HepG2 (cell line): Measurements from ENCODE around the gene RNF13. TPM values are rescaled to one million over a fixed set of nuclear protein-coding genes. Genes with fewer than 3 reads are reported as not detected.

Experiments
- ATAC-seq: fragments of 200-7000 bp; cut with Tn5 transposase; 3 replicates; pipeline ENCODE4 v1.9.1; 2020; ENCODE audit warnings: mild to moderate bottlenecking, moderate library complexity
- BruUV-seq: library from RNA; stranded (reverse); fragments of 400-500 nt; replicated peaks from 2 replicates; lab custom pipeline; 2021; lab: Mats Ljungman, UMichigan
- CTCF ChIA-PET: fragments of 300-600 bp; formaldehyde crosslinking; extraction: SDS; loops from one replicate; lab custom pipeline; 2021; ENCODE audit warnings: low total read pairs, inconsistent platforms, low intra/inter-chr PET ratio; lab: Yijun Ruan, JAX
- POLR2A ChIA-PET: fragments of 350-600 bp; sonication (Branson Sonifier 250); formaldehyde crosslinking; loops from one replicate; lab custom pipeline; 2020; ENCODE audit warnings: antibody characterized with exemption, inconsistent platforms; lab: Yijun Ruan, JAX
- DNase-seq: peaks from one replicate; pipeline ENCODE4 v3.0.0-alpha.2; 2015; ENCODE audit warnings: low spot score
- FAIRE-seq: peaks from 3 replicates; lab custom pipeline; 2011; peaks lifted over from hg19 to GRCh38; lab: Jason Lieb, UNC
- H2AFZ ChIP-seq: one replicate; pipeline ENCODE4 v1.6.1; 2011; ENCODE audit warnings: low read length, inconsistent platforms
- H3K27ac ChIP-seq: fragments of 300-600 bp; 3 replicates; pipeline ENCODE4 v1.8.0; 2011; ENCODE audit warnings: mixed run types, mild to moderate bottlenecking, mixed read lengths, low read length, inconsistent platforms; ENCODE audit not compliant: insufficient read depth; ENCODE audit errors: extremely low read length
- H3K27me3 ChIP-seq, 2 experiments: fragments of 200-600 bp in 1 of 2; 2 replicates in 1 of 2; 3 replicates in 1 of 2; pipeline versions ENCODE4 v1.6.0 to v1.8.0; 2011; ENCODE audit warnings: low read length in 2 of 2, mild to moderate bottlenecking in 2 of 2, moderate library complexity in 2 of 2, inconsistent platforms in 1 of 2; ENCODE audit not compliant: insufficient read depth in 2 of 2, control insufficient read depth in 1 of 2
- H3K36me3 ChIP-seq, 2 experiments: fragments of 200-600 bp in 1 of 2; replicated peaks in 1 of 2; 2 replicates in 1 of 2; 3 replicates in 1 of 2; pipeline versions ENCODE4 v1.5.1 to v1.8.0; 2011; ENCODE audit warnings: low read length in 2 of 2, inconsistent platforms in 1 of 2; ENCODE audit not compliant: insufficient read depth in 2 of 2, control insufficient read depth in 1 of 2
- H3K4me1 ChIP-seq: 2 replicates; pipeline ENCODE4 v1.5.1; 2012; ENCODE audit warnings: low read length, inconsistent platforms; ENCODE audit not compliant: insufficient read depth
- H3K4me2 ChIP-seq: 2 replicates; pipeline ENCODE4 v1.6.0; 2011; ENCODE audit warnings: low read depth, low read length, inconsistent platforms
- H3K4me3 ChIP-seq, 3 experiments: fragments of 200-600 bp in 1 of 3; sonication (generic), shearing (Covaris generic) in 1 of 3; replicated peaks in 1 of 3; 2 replicates each; pipeline ENCODE4 v1.5.1; 2011 to 2016; ENCODE audit warnings: low read length in 3 of 3, inconsistent platforms in 2 of 3, low read depth in 2 of 3, mild to moderate bottlenecking in 2 of 3, control low read depth in 1 of 3, mixed read lengths in 1 of 3; ENCODE audit not compliant: insufficient read depth in 1 of 3
- H3K79me2 ChIP-seq: one replicate; pipeline ENCODE4 v1.6.1; 2011; ENCODE audit warnings: low read length, inconsistent platforms; ENCODE audit not compliant: insufficient read depth
- H3K9ac ChIP-seq: 2 replicates; pipeline ENCODE4 v1.6.0; 2011; ENCODE audit warnings: mild to moderate bottlenecking, low read depth, low read length, inconsistent platforms; ENCODE audit not compliant: insufficient read depth
- H3K9me3 ChIP-seq: 2 replicates; pipeline ENCODE4 v1.5.1; 2012; ENCODE audit warnings: mild to moderate bottlenecking, low read length
- H4K20me1 ChIP-seq: 2 replicates; pipeline ENCODE4 v1.6.0; 2011; ENCODE audit warnings: inconsistent platforms, mild to moderate bottlenecking, low read length, moderate library complexity; ENCODE audit not compliant: insufficient read depth
- GTF2F1 ChIP-seq: fragments of 150-350 bp; IDR thresholded peaks from 2 replicates; pipeline ENCODE4 v1.6.1; 2014; ENCODE audit warnings: low read length
- PCBP2 ChIP-seq: fragments of 200-400 bp; formaldehyde crosslinking; optimal IDR thresholded peaks from 2 replicates; pipeline ENCODE3; 2018; ENCODE audit warnings: low read length, low read depth; ENCODE audit not compliant: poor library complexity, severe bottlenecking
- TCF7L2 ChIP-seq: IDR thresholded peaks from 2 replicates; pipeline ENCODE4 v1.6.1; 2011; ENCODE audit warnings: mild to moderate bottlenecking, low read depth, low read length, moderate library complexity
- ZBTB7A ChIP-seq: sonication (generic); formaldehyde crosslinking; IDR thresholded peaks from 2 replicates; pipeline ENCODE4 v1.8.0; 2022; ENCODE audit warnings: mild to moderate bottlenecking, missing genetic modification reagents
- ZMAT3 ChIP-seq: sonication (generic); formaldehyde crosslinking; conservative IDR thresholded peaks from 2 replicates; pipeline ENCODE4 v1.7.0; 2021; ENCODE audit warnings: missing genetic modification reagents
- ZMYM4 ChIP-seq: sonication (generic); formaldehyde crosslinking; IDR thresholded peaks from 2 replicates; pipeline ENCODE4 v1.8.1; 2023; ENCODE audit warnings: mild to moderate bottlenecking, missing genetic modification reagents
- ZNF382 ChIP-seq: sonication (generic); formaldehyde crosslinking; IDR thresholded peaks from 2 replicates; pipeline ENCODE4 v1.5.0; 2020; ENCODE audit warnings: missing genetic modification reagents, mild to moderate bottlenecking, borderline replicate concordance
- ZNF615 ChIP-seq: sonication (generic); formaldehyde crosslinking; IDR thresholded peaks from 2 replicates; pipeline ENCODE4 v1.5.0; 2020; ENCODE audit warnings: mild to moderate bottlenecking, missing genetic modification reagents, borderline replicate concordance
- WGBS: methylation state at CpG from one replicate; pipeline ENCODE4 v1.1.6; 2017; ENCODE audit warnings: low lambda C conversion rate; 5-methylcytosine and 5-hydroxymethylcytosine counted together
- in situ Hi-C: cut with HindIII; loops from 2 replicates; pipeline ENCODE4 v1.10.0; 2017; ENCODE audit warnings: low pct_unique_long_range_greater_than_20kb; ENCODE audit not compliant: extremely low pct_ligation_motif_present
- intact Hi-C: fragments of 100-400 bp; cut with micrococcal nuclease; formaldehyde crosslinking; loops from one replicate; pipeline ENCODE4 v1.10.0; 2022; ENCODE audit not compliant: unreplicated experiment
- polyA plus RNA-seq, 8 experiments: library from polyadenylated mRNA; depleted of rRNA in 3 of 8; stranded (reverse) in 7 of 8; unstranded in 1 of 8; fragments of >200 nt; fragmentation: Illumina TruSeq in 4 of 8; extraction: Trizol in 4 of 8; gene quantifications; 2 replicates each; pipeline versions ENCODE4 v1.2.1 to v1.2.3, GENCODE V29; 2011 to 2016; ENCODE audit warnings: low read depth in 4 of 8, missing spikeins in 1 of 8, mixed read lengths in 1 of 8; ENCODE audit not compliant: insufficient read depth in 1 of 8
- total RNA-seq, 5 experiments: library from RNA; depleted of rRNA; stranded (reverse); fragments of >200 nt; fragmentation: Illumina TruSeq; extraction: Trizol; gene quantifications; 2 replicates each; pipeline ENCODE4 v1.2.3, GENCODE V29; 2016; ENCODE audit warnings: low read depth in 1 of 5
- TF ChIP-seq, protein P1 (sequence below): sonication (generic); formaldehyde crosslinking; IDR thresholded peaks from 2 replicates; pipeline ENCODE4 v1.4.0; 2020; ENCODE audit warnings: mild to moderate bottlenecking, missing genetic modification reagents

The RNF13 gene
- total and polyA plus RNA-seq, 2 of the 13 experiments (the other 11 are each of a cell fraction or from before 2014, with no cell fraction given), result 39.8 to 46.0 TPM

DNA sequence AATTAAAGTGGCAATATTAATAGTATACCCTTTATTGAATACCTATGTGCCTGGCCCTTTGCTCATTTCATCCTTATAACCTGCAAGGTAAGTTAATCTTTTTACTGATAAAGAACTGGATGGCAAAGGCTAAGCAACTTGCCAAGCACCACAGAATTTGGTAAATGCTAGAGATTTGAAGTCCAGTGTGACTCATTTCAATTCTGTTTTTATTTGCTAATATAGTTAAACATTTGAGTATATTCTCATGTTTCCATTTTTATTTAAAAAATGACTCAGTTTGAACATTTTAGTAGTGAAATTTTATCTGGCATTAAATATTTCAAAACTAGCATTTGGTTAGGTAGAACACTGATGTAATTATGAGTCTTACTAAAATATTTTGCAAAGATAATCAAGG is 146.4 kb downstream of the RNF13 start (continued):
- TF ChIP-seq ZNF382 (CRISPR knock-in tag) (no peak), ZNF615 (CRISPR knock-in tag) (no peak), TCF7L2 (no peak), ZMYM4 (no peak), PCBP2 (no peak)

DNA sequence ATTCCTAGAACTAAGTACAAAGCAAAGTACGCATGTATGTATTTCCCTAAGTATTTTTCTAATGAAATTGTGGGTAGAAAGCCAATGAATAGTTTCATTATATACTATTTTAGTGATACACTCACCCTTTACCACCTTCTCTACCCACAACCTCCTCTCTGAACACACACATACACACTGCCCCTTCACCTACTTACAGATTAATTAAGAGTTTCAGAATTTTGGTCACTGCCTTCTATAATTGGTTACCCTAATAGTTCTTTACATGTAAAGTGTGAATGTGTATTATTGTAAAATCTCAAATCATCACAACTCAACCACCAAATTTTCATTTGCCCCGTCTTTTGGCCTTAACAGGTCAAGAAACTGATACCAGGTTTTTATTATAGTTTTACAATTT is 150.5 kb downstream of the RNF13 start:
- H3K36me3 ChIP-seq, result peaks cover 5 to 37% of the 10 kb centered on the region in 2 experiments; a peak in 4 of 5 replicates
- ATAC-seq (no peak), DNase-seq (no peak), FAIRE-seq (no peak)
- no peak overlapping the region for H2AFZ ChIP-seq
- no TSS peak for BruUV-seq
- 93% methylated on average over 2 of the region's 2 CpGs for WGBS
- H3K4me3 ChIP-seq, result no peak overlapping the region
- H3K27ac ChIP-seq, result no peak overlapping the region
- POLR2A ChIA-PET, result no interaction called here
- in situ Hi-C loops (loop anchor here (10.0 kb wide), 1 partner anchor 221 kb away; no protein-coding TSS in a partner anchor), intact Hi-C loops (no loop called here)
- peaks cover 45% of the 10 kb centered on the region for H3K79me2 ChIP-seq
- H3K9me3 ChIP-seq, result no peaks in the 10 kb centered on the region
- no peak for TF ChIP-seq ZBTB7A
- no peak for TF ChIP-seq GTF2F1
- TF ChIP-seq, protein P1, sequence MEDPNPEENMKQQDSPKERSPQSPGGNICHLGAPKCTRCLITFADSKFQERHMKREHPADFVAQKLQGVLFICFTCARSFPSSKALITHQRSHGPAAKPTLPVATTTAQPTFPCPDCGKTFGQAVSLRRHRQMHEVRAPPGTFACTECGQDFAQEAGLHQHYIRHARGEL (CRISPR knock-in tag), result no peak
- TF ChIP-seq ZMAT3 (CRISPR knock-in tag), result no peak
- H3K4me1 ChIP-seq, result peaks cover 32% of the 10 kb centered on the region
- CTCF ChIA-PET, result no interaction called here
- H3K4me2 ChIP-seq, result no peak overlapping the region
- no peaks in the 10 kb centered on the region for H3K27me3 ChIP-seq
- H4K20me1 ChIP-seq, result peaks cover 18% of the 10 kb centered on the region
- H3K9ac ChIP-seq, result no peak overlapping the region
